Astrocyte (in vitro differentiated cells and primary cell): ENCODE data around the gene SYT15B. TPM values are rescaled to one million over a fixed set of nuclear protein-coding genes. Genes with fewer than 3 reads are reported as not detected.
A peak's percentile ranks its signal among the peaks of the same experiment; 100 is the strongest.
"Not testable (repeated sequence)": the region's sequence is repeated elsewhere in the genome, so short reads cannot be mapped to it uniquely, and the experiment has no call there.

Experiments used
- DNase-seq: peaks from one replicate; pipeline ENCODE4 v3.0.0-alpha.2; 2010; ENCODE audit warnings: low read depth
- FAIRE-seq: peaks from 2 replicates; lab custom pipeline; 2011; peaks lifted over from hg19 to GRCh38; lab: Jason Lieb, UNC
- H2AFZ ChIP-seq: 2 replicates; pipeline ENCODE4 v1.6.0; 2012; ENCODE audit warnings: low read depth, low read length, inconsistent platforms
- H3K27ac ChIP-seq: 2 replicates; pipeline ENCODE4 v1.5.1; 2011; ENCODE audit warnings: low read depth, low read length, inconsistent platforms
- H3K27me3 ChIP-seq: 2 replicates; pipeline ENCODE4 v1.6.0; 2011; ENCODE audit warnings: low read length, inconsistent platforms; ENCODE audit not compliant: insufficient read depth
- H3K36me3 ChIP-seq: 2 replicates; pipeline ENCODE4 v1.5.1; 2011; ENCODE audit warnings: low read length, inconsistent platforms; ENCODE audit not compliant: insufficient read depth
- H3K4me1 ChIP-seq: 2 replicates; pipeline ENCODE4 v1.5.1; 2011; ENCODE audit warnings: low read length, inconsistent platforms; ENCODE audit not compliant: insufficient read depth
- H3K4me2 ChIP-seq: 2 replicates; pipeline ENCODE4 v1.6.0; 2012; ENCODE audit warnings: low read length, inconsistent platforms
- H3K4me3 ChIP-seq: 2 replicates; pipeline ENCODE4 v1.5.1; 2011; ENCODE audit warnings: low read depth, mild to moderate bottlenecking, low read length, inconsistent platforms; ENCODE audit not compliant: insufficient read depth
- H3K79me2 ChIP-seq: 2 replicates; pipeline ENCODE4 v1.6.0; 2012; ENCODE audit warnings: mild to moderate bottlenecking, low read length, inconsistent platforms; ENCODE audit not compliant: insufficient read depth
- H3K9ac ChIP-seq: 2 replicates; pipeline ENCODE4 v1.6.0; 2012; ENCODE audit warnings: mild to moderate bottlenecking, low read length, inconsistent platforms
- H3K9me3 ChIP-seq: 2 replicates; pipeline ENCODE4 v1.5.1; 2012; ENCODE audit warnings: low read depth, mild to moderate bottlenecking, low read length, inconsistent platforms; ENCODE audit not compliant: insufficient read depth
- H4K20me1 ChIP-seq: 2 replicates; pipeline ENCODE4 v1.6.0; 2012; ENCODE audit warnings: low read length, inconsistent platforms; ENCODE audit not compliant: insufficient read depth
- H3K27ac Mint-ChIP-seq: one replicate; pipeline ENCODE4 v1.8.0; 2021; ENCODE audit warnings: mild to moderate bottlenecking, mixed read lengths; ENCODE audit not compliant: unreplicated experiment
- H3K27me3 Mint-ChIP-seq: one replicate; pipeline ENCODE4 v1.8.0; 2021; ENCODE audit warnings: low read depth, mixed read lengths; ENCODE audit not compliant: unreplicated experiment
- H3K36me3 Mint-ChIP-seq: one replicate; pipeline ENCODE4 v1.8.0; 2021; ENCODE audit warnings: low read depth, mixed read lengths; ENCODE audit not compliant: unreplicated experiment
- H3K4me1 Mint-ChIP-seq: one replicate; pipeline ENCODE4 v1.8.0; 2021; ENCODE audit warnings: low read depth, mixed read lengths; ENCODE audit not compliant: unreplicated experiment
- H3K4me3 Mint-ChIP-seq: one replicate; pipeline ENCODE4 v1.8.0; 2021; ENCODE audit warnings: mild to moderate bottlenecking, moderate library complexity, mixed read lengths; ENCODE audit not compliant: unreplicated experiment
- H3K9me3 Mint-ChIP-seq: one replicate; pipeline ENCODE4 v1.8.0; 2021; ENCODE audit warnings: mild to moderate bottlenecking, mixed read lengths; ENCODE audit not compliant: unreplicated experiment
- total RNA-seq: library from RNA; stranded (reverse); gene quantifications from 2 replicates; pipeline ENCODE4 v1.2.1, GENCODE V29; 2021

Gene SYT15B
- total RNA-seq, 1 donor from 2014 or later = 1.5 TPM

DNA sequence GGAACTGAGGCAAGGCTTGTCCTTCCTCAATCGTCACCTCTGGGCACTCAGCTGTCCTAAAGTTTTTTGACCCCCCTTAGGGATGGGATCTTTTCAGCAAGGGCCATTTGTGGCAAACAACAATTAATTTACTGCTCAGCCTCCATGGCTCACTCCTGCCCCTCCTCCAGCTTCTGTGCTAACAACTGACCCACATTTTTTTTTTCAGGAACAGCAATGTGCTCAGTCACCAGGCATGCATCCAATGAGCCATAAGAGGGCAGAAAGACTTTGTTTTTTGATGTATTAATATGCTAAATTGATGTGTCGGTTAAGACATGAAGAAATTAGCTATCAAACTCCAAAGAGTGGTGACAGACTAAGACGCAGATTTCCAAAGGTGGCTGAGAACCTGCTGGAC lies 4.7 kb upstream of the SYT15B start:
- not testable (repeated sequence) for H3K4me1 Mint-ChIP-seq, H3K4me3 Mint-ChIP-seq, H3K9me3 Mint-ChIP-seq, H3K9ac ChIP-seq, H3K4me3 ChIP-seq, H3K9me3 ChIP-seq, H3K79me2 ChIP-seq, H3K27ac Mint-ChIP-seq, H2AFZ ChIP-seq, FAIRE-seq, H3K27ac ChIP-seq, H3K27me3 ChIP-seq, H3K4me1 ChIP-seq, H4K20me1 ChIP-seq, H3K36me3 ChIP-seq, H3K27me3 Mint-ChIP-seq, H3K36me3 Mint-ChIP-seq, H3K4me2 ChIP-seq
- DNase-seq = peak; percentile 36

DNA sequence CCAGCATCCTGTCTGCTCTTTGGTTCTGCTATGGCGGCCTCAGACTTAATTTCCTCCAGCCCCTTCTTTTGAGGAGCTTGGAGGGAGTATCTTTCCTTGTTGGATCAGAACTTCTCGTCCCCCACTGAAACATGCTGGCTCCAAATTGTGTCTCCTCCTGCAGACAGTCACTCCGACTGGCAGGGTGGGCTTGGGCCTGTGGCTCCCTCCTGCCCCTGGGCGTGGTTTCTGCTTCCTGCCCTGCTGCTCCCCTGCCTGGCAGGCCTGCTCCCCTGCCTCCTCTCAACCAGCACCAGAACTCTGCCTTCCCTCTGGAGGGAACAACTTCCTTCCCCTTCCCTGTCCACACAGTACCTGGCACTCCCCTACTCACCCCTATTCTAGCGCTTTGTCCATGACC lies 3.8 kb upstream of the SYT15B start:
- H3K36me3 ChIP-seq, H3K9ac ChIP-seq, H3K27me3 Mint-ChIP-seq, H3K27me3 ChIP-seq, DNase-seq, H2AFZ ChIP-seq, H3K4me3 Mint-ChIP-seq, H3K4me1 ChIP-seq, H3K4me2 ChIP-seq, H3K27ac ChIP-seq, H3K27ac Mint-ChIP-seq, H3K4me1 Mint-ChIP-seq, H3K36me3 Mint-ChIP-seq, FAIRE-seq, H3K9me3 Mint-ChIP-seq, H3K9me3 ChIP-seq, H3K4me3 ChIP-seq, H3K79me2 ChIP-seq, H4K20me1 ChIP-seq: not testable (repeated sequence)

DNA sequence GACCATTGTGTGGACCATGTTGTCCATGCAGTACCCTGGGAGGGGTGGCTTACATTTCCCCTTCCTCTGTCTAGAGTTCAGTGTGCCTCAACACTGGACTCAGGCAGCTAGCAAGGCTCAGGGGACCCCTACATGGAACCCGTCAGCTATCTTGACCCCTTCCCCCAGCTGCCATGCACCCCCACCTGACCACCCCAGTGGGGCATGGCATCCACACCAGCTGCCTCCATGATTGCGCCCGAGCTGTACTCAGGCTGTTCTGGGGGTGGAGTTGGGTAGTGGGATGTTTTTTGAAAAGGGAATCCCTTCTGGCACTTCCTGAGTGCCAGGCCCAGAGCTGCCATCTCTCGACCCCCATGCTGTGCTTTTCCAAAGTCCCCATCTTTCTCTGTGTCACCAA lies 1.8 kb upstream of the SYT15B start:
- H3K36me3 Mint-ChIP-seq = not testable (repeated sequence)

DNA sequence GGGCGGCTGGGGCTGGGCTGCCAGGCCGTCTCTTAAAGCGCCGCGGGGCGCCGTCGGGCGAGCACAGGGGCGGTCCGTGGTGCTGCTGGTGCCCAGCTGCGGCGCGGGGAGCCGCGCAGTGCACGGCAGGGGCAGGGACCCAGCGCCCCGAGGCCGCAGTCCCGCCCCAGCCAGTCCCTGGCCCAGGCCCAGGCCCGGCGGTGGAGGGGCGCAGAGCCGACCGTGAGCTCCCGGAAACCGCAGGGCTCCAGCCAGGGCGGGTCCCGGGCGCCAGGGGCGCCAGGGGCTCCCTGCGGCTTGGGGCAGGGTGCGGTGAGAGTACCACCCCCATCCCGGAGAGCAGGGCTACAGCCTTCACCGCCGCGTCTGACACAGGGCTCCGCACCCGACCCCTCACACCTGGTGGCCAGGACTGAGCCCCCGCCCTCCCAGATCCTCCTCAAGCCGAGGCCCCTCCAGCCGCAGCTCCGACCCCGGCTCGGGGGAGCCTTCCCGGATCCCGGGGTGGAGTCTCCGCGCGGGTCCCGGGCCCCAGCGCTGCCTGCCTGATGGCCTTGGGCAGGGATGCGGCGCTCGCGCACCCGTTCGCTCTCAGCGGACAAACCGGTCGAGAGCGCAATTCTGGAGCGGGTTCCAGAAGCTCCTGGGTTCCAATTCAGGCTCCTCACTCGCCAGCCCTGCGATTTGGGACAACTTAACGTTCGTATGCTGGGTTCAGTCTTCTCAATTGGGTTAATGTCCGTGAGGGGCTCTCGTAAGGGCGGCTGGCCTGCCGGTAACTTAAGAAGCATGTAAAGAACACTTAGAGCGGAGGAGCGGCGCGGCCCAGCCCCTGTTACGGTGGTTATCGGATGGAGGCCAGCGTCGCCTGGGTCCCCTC lies 478 bp downstream of the SYT15B start:
- H3K27me3 Mint-ChIP-seq, H3K27me3 ChIP-seq, DNase-seq, FAIRE-seq, H4K20me1 ChIP-seq, H3K9me3 Mint-ChIP-seq, H3K4me1 ChIP-seq, H3K27ac Mint-ChIP-seq, H3K36me3 ChIP-seq, H3K4me3 Mint-ChIP-seq, H2AFZ ChIP-seq, H3K9me3 ChIP-seq, H3K36me3 Mint-ChIP-seq, H3K4me1 Mint-ChIP-seq, H3K79me2 ChIP-seq, H3K27ac ChIP-seq: not testable (repeated sequence)
- peak overlapping the region; percentile 73 for H3K4me2 ChIP-seq
- H3K9ac ChIP-seq = peak overlapping the region; percentile 14
- H3K4me3 ChIP-seq = peak overlapping the region; percentile 10

More for the DNA sequence above, 1.8 kb upstream of the SYT15B start:
- H3K4me1 Mint-ChIP-seq, H3K27me3 Mint-ChIP-seq, DNase-seq, H3K9me3 Mint-ChIP-seq, H3K4me1 ChIP-seq, H3K9me3 ChIP-seq, H2AFZ ChIP-seq, H3K4me3 Mint-ChIP-seq, H3K27ac ChIP-seq, H3K4me2 ChIP-seq, H3K27me3 ChIP-seq, H3K27ac Mint-ChIP-seq, H3K4me3 ChIP-seq, H3K36me3 ChIP-seq, FAIRE-seq, H3K79me2 ChIP-seq, H3K9ac ChIP-seq, H4K20me1 ChIP-seq: not testable (repeated sequence)

DNA sequence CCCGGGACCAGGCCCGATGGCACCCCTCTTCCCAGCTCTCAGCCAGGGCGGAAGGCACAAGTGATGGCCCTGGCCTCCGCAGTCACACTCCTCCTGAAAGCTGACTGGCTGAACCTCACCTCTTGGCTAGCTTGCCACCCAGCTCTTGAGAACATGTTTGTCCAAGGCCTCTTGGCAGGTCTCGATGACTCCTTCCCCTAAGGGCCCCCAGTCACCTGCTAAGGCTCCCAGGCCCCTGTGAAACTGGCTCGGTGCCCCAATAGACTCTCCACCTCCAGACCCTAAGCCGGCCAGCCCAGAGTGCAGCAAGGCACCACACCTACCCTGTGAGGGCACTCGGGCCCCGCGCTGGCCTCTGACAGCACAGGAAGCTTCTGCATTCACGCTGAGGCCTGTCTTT lies 4.5 kb downstream of the SYT15B start:
- H3K9me3 ChIP-seq, H3K27ac ChIP-seq, H3K27me3 ChIP-seq, FAIRE-seq, DNase-seq, H3K36me3 ChIP-seq, H3K36me3 Mint-ChIP-seq, H2AFZ ChIP-seq, H4K20me1 ChIP-seq, H3K4me3 Mint-ChIP-seq, H3K9me3 Mint-ChIP-seq, H3K4me1 ChIP-seq, H3K4me2 ChIP-seq, H3K79me2 ChIP-seq, H3K4me1 Mint-ChIP-seq, H3K27me3 Mint-ChIP-seq, H3K27ac Mint-ChIP-seq, H3K4me3 ChIP-seq, H3K9ac ChIP-seq: not testable (repeated sequence)

DNA sequence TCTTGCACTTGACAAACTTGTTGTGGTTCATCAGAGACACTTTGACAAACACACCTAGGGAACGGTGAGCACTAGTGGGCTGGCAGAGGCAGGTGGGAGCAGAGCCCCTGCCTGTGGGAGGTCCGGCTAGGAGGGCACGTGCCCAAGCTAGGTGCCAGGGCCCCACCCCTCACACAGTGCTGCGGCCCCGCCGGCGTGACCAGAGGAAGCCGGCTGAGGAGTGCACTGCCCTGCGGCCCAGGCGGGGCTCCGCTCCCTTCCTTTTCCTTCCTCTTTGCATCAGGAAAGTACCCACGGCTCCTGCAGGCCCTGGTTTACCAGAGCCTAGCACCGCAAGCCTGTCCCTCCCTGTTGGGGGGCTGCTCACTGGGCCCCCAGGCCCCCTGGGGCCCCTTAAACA lies 7.2 kb downstream of the SYT15B start:
- not testable (repeated sequence) for H3K79me2 ChIP-seq, H3K9me3 Mint-ChIP-seq, H3K4me1 ChIP-seq, H3K27ac ChIP-seq, H3K36me3 Mint-ChIP-seq, H2AFZ ChIP-seq, H3K27ac Mint-ChIP-seq, H3K36me3 ChIP-seq, DNase-seq, H3K27me3 Mint-ChIP-seq, H3K4me3 Mint-ChIP-seq, H4K20me1 ChIP-seq, H3K27me3 ChIP-seq, H3K9ac ChIP-seq, FAIRE-seq, H3K4me3 ChIP-seq, H3K9me3 ChIP-seq, H3K4me2 ChIP-seq, H3K4me1 Mint-ChIP-seq
